Panc1 (cell line): ENCODE data around the gene CXCR5.

ENCODE experiments used
- POLR2AphosphoS5 ChIP-seq: IDR thresholded peaks from 2 replicates; pipeline ENCODE4 v1.6.1; 2012; ENCODE audit warnings: mild to moderate bottlenecking, low read depth, low read length, moderate library complexity
- TF ChIP-seq, protein P1 (sequence below): fragments of 450-650 bp; IDR thresholded peaks from 2 replicates; pipeline ENCODE4 v1.5.1; 2017; ENCODE audit warnings: mild to moderate bottlenecking

DNA sequence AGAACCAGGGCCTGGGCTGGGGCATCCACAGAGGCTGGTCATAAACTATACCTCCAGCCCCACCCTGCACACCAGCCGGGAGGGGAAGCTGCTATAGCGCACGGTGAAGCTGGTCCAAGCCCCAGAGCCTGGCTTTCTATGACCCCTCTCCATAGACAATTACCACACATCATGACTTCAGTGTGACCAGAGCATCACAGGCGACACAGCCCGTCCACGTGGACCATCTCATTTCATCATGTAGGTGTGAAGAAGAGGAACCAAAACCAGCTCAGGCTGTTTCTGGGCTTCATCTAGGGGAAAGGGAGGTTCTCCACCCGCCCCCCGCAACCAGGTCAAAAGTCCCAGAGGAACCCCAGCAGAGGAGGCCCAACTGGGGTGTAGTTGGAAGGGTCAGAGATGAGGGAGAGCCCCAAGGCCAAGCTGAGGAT is 3.0 kb downstream of the CXCR5 start:
- no peak for TF ChIP-seq POLR2AphosphoS5
- TF ChIP-seq, protein P1, sequence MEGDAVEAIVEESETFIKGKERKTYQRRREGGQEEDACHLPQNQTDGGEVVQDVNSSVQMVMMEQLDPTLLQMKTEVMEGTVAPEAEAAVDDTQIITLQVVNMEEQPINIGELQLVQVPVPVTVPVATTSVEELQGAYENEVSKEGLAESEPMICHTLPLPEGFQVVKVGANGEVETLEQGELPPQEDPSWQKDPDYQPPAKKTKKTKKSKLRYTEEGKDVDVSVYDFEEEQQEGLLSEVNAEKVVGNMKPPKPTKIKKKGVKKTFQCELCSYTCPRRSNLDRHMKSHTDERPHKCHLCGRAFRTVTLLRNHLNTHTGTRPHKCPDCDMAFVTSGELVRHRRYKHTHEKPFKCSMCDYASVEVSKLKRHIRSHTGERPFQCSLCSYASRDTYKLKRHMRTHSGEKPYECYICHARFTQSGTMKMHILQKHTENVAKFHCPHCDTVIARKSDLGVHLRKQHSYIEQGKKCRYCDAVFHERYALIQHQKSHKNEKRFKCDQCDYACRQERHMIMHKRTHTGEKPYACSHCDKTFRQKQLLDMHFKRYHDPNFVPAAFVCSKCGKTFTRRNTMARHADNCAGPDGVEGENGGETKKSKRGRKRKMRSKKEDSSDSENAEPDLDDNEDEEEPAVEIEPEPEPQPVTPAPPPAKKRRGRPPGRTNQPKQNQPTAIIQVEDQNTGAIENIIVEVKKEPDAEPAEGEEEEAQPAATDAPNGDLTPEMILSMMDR = no peak
